M059J (cell line): ENCODE measurements around the gene IL22RA1. TPM values are rescaled to one million over a fixed set of nuclear protein-coding genes. Genes with fewer than 3 reads are reported as not detected.

Experiments used
- DNase-seq: peaks from one replicate; pipeline ENCODE4 v3.0.0-alpha.2; 2012; ENCODE audit warnings: low read depth
- total RNA-seq: library from RNA; depleted of rRNA; stranded (reverse); fragments of >200 nt; shearing (Covaris generic); gene quantifications from 2 replicates; pipeline ENCODE4 v1.2.3, GENCODE V29; 2014

Gene IL22RA1
- total RNA-seq, 1 experiment from 2014 or later = 1.9 TPM

- DNase-seq = no peak
Observed at GRCh38 chr1:24165500-24165899, 22.6 kb upstream of the IL22RA1 start.

DNA sequence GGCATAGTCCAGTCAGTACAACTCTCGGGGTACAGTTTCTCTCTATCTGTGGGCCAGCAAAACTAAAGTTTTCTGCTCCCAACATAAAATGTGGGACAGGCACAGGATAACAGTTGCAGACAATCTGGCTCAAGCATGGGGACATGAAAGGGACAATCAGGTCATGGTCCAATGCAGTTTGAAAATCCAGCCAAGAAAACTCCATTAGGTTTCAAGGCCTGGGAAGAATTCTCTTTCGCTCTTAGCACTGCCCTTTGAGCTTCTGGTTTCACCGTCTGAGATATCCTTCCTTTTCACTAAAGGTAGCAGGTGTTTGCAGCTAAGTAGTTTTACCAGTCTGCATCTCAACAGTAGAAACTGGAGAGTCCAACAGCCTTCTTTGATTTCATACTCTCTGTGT, 21.1 kb upstream of the IL22RA1 start:
- no peak for DNase-seq

DNA sequence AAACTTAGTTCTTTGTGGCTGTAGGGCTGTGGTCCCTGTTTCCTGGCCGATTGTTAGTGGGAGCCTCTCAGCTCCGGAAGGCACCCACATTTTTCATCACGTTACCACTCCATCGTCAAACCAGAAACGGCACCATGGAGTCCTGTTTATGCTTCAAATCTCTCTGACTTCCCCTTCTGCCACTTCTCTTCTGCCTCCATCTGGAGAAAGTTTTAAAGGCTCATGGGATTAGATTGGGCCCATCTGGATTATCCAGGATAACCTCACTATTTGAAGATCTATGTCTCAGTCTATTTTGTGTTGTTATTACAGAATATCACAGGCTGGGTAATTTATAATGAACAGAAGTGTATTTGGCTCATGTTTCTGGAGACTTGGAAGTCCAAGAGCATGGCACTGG, 19.3 kb upstream of the IL22RA1 start:
- no peak for DNase-seq

GRCh38 chr1:24161270-24161669, 18.3 kb upstream of the IL22RA1 start:
- no peak for DNase-seq

DNA sequence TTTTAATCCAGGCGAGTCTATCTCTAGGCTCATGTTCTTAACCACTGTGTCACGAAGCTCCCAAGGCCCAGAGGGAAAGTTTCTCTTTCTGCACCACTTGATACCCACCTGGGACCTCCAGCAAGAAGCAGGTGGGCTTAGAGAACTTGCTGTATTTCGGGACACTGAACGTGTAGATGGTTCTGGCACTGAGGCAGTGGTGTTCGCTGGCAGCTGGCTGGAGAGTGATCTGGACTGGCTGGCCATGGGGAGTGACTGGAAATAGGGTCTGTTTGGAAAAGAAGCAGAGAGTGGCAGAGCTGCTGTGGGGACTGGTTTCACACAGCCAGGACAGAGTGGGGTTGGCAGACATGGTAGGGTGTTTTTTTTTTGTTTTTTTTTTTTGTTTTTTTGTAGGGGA, 16.4 kb upstream of the IL22RA1 start:
- no peak for DNase-seq

- DNase-seq = peak; percentile 15
Observed at GRCh38 chr1:24157918-24158481, 15.1 kb upstream of the IL22RA1 start.

GRCh38 chr1:24156542-24157260, 13.8 kb upstream of the IL22RA1 start:
- DNase-seq = no peak

- DNase-seq = peak; percentile 8
Observed at GRCh38 chr1:24155011-24155782, 12.3 kb upstream of the IL22RA1 start.

DNA sequence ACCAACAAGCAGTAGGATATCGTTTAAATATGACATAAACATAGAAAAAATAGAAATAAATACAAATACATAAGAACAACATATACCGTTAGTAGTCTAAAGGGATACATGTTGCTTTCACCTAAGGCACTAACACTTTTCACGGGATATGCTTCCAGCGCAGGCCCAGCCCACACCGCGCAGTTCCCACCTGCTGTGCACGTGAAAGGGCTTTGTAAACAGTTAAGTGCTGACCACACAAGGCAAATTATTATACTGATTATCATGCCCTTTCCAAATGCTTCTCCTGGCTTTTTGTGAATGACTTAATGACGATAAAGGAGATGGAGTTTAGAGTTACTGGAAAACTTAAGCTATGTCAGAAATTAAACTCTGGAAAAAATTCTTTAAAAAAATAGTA, 11.3 kb upstream of the IL22RA1 start:
- DNase-seq = no peak

GRCh38 chr1:24152631-24153494, 9.9 kb upstream of the IL22RA1 start:
- DNase-seq = no peak

GRCh38 chr1:24151175-24151533, 8.2 kb upstream of the IL22RA1 start:
- DNase-seq = no peak

DNA sequence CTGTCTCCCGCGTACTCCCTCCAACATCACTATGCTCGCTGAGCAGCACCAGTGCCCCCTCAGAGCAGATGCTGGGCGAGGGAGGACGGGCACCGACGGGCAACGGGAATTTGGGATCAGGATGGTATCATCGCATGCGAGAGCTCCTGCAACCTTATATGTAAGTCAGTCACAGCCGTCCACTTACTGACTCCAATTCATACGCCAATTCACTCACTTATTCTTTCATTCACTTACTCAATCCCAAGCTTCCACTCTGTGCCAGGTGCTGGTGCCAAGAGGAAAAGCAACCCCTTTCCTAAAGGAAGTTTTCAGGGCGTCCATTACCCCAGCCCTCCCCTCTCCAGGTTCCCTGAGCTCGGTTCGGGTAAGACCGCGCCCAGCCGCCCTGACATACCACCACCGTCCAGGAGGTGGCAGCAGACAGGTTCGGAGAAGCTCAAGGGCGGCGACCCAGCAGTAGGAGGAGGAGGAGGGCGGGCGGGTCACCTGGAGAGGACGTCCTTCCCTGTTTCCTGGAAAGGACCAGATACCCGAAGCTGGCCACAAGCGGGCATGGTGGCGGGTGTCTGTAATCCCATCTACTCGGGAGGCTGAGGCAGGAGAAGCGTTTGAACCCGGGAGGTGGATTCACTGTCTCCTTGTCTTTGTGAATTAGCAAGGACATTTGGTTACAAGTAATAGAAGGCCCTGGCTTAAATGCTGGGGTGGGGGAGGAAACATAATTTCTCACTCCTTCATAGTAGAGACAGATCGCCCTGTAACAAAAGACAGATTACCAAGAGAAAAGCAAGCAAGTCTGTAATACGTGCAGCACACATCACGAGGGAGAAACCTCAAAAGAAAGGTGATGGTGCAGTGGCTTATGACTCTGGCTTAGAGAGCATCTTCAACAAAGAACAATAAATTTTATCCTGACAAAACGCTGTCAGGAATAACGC, 7.6 kb upstream of the IL22RA1 start:
- peak; percentile 78 for DNase-seq

DNA sequence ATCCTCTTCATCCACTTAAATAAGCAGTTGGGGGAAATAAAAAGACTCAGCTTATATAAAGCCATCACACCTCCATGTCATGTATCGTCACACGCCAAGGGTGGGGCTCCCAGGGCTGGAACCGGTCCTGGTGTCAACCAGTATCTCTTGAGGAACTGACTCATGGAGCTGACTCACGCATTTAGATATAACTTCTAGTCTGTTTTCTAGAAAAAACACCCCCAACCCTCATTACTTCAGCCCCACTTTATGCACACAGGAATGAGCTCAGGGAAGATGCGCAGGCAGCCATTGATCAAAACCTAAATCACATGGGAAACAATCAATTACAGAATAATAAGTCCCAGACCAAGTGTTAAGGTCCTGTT, 6.9 kb upstream of the IL22RA1 start:
- DNase-seq = peak; percentile 87

- DNase-seq = no peak
Observed at GRCh38 chr1:24147816-24148215, 4.9 kb upstream of the IL22RA1 start.

- DNase-seq = no peak
Observed at GRCh38 chr1:24147194-24147593, 4.3 kb upstream of the IL22RA1 start.

- DNase-seq = no peak
Observed at GRCh38 chr1:24141311-24141997, 1.5 kb downstream of the IL22RA1 start.

DNA sequence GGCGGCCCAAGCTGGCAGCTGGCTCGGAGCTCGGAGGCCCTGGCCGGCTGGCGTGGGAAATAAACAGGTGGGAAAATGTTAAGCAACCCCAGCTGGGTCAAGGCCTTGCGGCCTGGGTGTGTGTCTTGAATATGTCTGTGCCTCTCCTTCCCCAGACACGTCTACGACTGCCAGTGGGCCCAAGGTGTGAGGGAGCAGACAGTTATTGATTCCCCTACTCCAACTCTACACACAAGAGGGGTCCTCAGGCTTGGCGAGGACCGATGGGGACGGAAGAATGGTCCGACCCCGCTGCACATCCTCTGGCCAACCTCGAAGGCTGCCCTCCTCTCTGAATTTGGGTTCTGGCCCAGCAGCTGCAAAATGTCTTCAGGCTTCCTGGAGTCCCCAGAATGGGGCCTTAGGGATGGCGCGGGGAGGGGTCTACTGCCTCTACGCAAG, 2.2 kb downstream of the IL22RA1 start:
- DNase-seq = no peak

DNA sequence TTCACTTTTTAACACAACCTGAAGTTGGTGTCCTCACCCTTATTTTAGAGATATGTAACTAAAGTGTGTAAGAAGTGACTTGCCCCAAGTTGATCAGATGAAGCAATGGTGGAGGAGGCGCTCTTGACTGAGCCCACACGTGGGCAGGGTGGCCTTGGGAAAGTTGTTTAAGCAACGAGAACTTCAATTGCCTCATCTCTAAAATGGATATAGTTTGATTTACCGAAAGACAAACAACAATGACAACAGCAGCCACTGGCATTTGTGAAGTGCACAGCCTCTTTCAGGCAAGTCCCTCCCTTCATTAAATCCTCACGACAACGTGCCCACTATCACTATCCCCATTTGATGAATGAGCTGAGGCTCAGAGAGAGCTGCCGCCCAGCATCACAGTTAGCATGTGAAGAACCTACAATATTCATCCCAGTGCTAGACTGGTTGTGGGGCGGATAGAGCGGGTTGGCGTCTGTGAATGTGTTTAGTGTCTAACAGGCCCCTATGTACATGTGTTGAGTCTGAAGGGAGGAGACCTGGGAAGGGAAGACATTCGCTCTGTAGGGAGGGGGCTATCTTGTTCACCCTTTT, 3.0 kb downstream of the IL22RA1 start:
- DNase-seq = no peak

GRCh38 chr1:24139222-24139489, 3.8 kb downstream of the IL22RA1 start:
- no peak for DNase-seq

GRCh38 chr1:24138476-24139221, 4.3 kb downstream of the IL22RA1 start:
- DNase-seq = no peak
